NCI-H526 (cell line): ENCODE data around the gene GRB10.

ENCODE experiments used
- DNase-seq, 2 experiments: peaks; one replicate each; lab custom pipeline; 2025; lab: John Stamatoyannopoulos, UW

GRB10 gene

DNA sequence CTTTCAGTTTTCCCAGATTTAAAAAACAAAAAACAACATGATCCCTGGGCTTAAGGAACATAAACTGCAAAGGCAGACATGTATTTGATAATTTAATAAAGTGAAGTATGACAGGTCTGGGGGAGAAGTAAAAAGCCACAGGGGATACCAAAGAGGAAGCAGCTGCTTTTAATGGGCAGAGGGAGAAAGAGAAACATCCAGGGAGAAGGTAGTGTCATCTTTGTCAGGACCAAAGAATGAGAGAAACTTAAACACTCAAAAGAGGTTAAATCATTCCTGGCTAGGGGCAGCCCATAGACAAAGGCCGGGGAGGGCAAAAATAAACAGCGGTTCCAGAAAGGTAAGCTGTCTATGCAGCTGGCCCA, 94.5 kb downstream of the GRB10 start:
- DNase-seq = no peak

DNA sequence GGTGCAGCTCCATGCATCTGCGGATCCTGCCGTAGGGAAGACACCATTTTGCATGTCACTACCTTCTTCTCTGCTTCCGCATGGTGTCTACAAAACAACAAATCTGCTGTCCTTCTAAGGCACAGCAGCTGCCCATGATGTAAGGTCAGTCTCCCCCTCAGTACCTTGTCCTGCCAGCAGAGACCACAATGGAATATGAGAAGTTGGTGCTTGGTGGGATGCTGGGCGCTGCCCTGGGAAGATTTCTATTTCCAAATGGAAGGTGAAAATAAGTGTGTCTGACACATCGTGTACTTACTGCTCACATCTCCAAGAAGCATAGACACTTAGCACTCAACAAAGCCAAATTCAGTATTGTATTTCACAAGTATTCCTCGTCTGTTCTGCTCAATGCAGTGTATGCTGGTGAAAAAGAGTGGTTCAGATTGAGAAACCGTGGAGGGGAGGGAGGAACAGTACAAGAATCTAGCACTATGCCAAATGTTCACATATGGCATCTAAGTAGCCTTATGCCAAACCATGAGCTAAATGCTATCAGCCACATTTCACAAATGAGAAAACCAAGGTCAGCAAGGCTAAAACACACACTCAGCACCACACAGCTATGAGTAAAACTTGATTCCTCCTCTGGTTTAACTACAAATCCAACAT, 95.0 kb downstream of the GRB10 start:
- DNase-seq = no peak

DNA sequence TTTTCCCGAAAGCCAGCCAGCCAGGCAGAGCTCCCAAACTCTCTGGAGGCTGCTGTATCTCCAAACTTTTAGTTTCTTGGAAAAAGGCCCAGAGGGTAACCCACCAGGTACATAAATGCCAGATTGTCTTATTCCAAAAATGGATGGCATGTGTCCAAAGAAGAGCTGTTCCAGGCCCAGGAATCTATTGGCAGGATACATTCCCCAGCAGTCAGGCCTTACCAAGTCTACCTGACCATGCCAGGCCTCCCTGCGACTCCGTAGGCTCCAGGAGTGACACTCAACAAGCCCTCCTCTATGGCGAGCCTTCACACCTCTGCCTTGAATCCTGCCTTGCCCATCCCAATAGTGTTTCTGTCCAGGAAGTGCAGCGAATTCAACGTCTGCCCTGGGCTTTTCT, 95.6 kb downstream of the GRB10 start:
- DNase-seq = no peak

DNA sequence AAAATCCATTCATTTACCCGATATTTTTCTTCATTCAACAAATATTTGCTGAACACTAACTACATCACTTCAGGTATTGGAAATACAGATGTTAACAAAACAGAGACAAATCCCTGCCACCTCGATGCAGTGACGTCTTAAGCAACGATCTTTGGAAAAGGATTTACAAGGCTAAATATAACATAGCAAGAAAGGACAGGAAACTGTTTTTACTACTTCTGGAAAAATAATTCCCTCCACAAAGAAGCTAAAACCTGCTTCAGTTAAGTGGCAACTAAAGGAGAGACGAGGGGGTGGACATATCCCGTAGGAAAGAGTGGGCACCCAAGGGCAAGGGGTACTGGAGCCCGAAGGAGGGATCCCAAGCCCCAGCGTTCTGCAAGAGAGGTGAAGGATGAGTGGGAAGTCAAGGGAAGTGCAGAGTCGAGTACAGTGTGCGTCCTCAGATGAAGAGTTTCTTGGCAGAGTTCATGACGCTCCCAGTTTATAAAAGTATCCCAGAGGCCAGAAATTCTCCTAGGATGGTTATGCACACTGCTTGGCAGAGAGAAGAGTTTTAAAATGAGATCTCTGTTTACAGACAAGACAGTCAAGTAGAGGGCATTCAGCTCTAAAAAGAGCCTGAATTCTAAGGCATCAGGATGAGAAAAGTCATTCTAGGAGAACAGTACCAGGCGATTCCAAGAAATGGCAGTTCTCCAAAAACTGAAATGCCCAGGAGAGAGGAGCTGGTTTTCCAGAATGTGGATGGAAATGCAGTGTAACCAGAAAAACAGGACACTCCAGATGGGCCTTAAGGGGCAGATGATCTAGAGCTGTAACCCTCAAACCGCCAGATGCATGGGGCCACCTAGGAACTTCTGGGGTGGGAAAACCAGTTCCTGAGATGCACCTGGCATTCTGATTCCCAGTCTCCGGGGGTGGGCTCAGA, 97.3 kb downstream of the GRB10 start:
- no peak for DNase-seq

DNA sequence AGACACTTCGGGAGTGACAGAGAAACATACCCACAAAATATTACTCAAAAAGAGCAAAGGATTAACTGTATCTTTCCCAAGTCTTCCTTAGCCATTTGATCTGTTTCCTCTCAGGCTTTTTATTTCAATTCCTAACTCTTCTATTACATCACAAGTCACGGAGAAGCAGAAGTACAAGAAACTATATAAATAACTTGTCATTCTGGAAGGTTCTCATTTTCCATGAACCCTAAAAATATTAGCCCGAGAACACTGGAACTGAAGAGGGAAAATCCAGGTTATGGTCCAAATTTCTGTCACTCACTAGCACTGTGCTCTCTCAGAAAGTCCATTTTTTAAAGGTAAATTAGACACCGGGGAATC, 98.0 kb downstream of the GRB10 start:
- DNase-seq = no peak

DNA sequence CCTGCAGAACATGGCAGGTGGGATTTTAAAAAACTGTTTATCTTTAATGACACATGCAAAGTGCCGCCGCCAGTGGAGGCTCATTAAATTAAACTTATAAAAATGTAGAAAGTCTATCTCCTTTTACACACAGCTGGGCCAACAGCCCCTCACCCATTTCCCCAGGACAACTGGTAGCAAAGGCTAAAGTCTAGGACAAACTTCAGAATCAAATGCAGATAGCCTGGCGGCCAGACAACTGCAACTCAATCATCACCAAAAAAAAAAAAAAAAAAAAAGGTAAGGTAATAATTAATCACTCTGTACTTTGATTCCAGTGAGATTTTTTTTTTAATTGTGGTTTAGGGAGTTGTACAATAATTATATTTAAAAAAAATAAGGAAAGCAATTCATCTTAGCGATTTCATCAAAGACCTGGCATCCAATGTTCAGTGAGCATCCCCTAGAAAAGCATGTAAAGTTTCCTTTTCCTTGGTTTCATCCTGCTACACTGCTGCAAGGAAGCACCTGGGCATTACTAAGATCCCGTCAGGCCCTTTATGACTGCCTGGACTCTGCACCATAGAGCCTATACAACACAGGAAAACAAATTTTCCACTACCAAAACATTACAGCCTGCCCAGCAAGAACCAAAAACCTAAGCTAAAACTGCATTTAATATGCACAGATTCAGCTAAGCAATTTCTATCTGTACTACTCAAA, 98.5 kb downstream of the GRB10 start:
- DNase-seq = peak; percentile 18 to 37

DNA sequence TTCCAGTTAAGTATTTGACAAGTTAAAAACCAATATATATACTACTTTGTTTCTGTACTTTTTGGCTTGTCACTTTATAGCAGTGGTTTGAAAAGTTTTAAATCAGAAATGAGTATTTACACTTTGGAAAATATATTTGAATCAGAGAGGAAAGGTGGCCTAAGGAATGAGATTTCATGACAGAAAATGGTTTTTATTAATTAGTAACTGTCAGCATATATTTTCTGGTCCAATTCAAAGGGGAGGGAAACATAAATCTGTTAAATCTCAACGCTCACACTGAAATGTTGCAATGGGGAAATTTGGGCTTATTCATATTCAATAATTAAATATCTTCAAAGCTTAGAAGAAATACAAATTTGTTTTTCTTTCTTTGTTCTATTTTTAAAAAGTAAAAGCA, 100.1 kb downstream of the GRB10 start:
- DNase-seq = no peak

DNA sequence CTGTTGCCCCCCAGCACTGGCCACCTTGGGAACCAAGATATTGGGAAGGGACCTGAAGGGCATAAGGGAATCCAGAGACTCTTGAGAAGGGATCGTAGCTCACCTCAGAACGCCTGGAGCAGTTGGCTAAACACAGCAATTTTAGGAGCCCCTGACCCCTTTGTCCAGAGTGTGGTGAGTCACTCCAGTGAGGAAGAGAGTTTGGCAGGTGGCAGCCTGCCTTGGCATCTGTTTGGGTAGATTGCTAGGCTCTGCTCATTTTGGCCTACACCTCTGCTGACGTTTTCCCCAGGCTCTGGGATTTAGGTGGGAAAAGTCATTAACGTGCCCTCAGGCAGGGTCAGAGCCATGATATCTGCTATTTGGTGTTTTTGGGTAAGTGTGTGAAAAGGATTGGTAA, 100.6 kb downstream of the GRB10 start:
- DNase-seq = no peak

DNA sequence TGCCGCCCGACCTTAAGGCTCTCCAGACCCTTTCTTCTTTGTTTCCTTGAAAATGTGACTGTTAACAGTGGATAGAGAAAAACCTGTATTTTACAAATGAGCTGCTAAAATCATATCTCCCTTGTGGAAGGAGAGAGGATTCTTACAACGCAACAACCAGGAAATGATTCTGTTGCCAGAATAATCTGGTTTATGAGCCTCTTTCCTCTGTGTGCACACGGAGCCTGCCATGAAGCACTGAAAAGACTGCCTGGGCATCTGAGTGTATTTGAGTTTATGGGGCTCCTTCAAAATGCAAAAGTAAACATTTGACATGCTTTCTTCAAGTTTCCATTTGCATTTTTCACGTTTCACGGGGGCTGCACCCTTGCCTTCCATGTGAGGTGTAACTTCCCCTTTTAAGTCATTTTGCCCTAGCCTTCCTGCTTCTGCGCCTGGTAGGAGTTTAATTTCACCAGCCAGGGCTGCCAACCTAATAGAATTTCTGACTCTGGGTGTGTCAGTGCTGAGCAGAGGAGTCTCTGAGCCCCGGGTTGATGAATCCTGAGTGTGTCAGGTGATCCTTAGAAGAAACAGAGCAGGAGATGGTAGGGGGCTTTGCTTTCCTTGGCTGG, 101.2 kb downstream of the GRB10 start:
- no peak for DNase-seq

DNA sequence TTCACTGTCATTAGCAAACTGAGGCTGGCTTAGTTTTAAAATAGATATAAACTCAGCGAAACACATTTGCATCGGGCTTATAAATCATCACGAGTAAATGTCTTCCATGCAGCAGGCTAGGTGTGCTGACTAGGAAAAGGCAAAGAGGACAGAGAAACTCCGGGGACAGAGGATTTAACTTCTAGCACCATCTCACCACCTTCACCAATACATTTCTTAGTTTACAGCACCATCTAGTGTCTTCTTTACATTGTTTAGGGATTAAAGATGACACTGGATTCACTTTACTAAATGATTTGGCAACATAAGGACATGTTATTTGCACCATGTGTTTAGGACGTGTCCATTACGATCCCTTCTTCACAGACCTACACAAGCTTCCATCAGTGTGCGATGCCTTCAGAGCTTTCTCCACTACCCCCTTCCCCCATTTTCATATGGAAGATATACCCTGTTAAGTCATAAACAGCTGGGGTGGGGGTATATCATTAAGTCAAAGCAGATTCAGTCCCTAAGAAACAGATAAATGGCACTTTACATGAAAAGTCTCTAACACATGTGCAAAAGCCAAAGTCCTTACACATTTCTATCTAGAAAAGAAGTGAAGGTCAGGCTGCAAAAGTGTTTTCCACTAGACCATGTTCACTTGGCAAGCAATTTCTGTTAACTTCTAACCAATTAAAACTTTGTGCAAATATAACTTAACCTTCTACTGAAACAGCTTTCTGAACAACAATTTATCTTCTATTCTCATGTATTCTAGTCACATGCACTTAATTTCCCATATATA, 103.3 kb downstream of the GRB10 start:
- peak; percentile 79 to 86 for DNase-seq

DNA sequence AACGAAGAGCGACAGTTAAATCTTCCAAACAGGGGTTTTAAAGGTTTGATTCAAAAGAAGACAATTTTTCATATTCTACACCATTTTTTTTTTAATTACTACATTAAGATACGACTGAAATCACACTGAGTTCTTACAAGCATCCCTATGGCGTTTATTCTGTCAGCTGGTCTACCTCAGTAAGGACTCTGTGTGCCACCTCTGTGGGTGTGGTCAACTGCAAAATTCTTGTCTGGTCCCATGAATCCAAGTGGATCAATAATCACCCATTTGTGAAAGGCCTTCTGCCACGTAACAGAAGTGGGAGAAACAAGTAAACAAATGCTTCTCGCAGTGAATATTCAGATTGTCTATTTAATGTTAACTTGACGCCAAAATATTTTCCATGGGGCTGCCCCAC, 104.1 kb downstream of the GRB10 start:
- DNase-seq = peak in 1 of 2 experiments; percentile 4

DNA sequence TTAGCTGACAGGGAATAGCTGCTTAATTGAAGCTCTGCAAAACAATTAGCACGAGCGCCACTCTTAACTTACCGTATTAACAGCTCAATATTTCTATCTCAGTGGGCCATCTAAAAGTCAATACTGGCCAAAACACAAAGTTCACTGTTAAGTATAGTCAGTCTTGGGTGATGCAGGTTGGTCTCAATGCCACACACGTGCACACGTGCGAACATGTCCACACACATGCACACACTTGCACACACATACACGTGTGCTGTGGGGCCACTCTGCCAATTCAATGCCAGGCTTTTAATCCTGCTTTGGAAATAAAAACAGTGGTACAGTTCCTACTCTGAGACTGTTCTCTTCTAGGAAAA, 105.1 kb downstream of the GRB10 start:
- no peak for DNase-seq

DNA sequence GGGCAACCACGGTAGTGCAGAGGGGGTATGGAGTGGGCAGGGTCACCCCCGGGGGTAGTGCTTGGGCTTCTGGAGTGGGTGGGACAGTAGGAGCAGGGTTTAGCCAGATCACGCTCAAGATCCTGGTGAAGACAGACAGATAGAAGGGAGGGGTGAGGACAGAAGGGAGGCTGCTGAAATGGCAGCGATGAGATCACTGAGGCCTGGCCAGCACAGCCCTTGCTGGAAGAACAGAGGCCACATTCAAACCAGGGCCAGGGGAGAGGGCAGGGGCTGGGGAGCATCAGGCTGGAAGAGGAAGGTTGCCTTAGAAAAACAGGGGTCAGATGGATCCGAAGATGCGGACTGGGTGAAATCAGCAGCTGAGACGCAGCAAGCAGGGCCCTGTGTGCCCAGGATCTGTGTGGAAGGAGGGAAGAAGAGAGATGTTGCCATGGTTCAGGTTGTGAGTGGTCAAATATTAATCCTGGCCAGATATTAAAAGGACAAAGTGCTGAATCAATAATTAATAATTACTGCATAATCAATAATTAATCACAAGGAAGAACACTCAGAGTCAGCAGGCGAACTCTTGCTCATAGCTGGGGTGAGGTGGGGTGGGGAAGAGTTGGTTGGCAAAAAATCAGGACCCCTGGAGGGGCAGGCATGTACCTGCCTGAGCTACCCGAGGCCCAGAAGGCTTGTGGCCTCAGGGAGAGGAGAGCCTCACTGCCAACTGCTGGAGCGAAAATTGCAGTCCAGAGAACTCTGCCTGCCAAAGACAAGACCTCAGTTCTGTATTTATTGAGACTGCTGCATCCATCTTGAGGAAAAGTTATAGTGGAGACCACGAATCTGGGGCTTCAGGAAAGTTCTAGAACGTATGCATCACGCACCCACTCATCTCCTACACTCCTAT, 105.7 kb downstream of the GRB10 start:
- DNase-seq = no peak

DNA sequence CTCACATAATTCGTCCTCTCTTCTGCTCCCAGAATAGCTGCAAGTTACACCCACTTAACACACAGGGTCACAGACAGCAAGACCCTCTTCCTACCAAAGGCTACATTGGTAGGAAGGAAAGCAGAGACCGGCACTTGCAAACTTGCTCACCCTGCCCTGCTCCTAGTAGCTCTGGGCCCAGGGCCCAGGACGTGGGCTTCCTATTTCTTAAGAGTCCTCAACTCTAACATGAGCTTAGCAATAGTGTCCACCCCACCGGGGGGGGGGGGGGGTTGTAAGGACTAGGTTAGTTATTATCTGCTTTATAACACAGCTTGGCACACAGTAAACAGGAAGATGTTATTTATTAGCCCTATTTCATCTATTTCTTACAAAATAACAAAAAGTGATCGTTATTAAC, 106.6 kb downstream of the GRB10 start:
- DNase-seq = no peak

DNA sequence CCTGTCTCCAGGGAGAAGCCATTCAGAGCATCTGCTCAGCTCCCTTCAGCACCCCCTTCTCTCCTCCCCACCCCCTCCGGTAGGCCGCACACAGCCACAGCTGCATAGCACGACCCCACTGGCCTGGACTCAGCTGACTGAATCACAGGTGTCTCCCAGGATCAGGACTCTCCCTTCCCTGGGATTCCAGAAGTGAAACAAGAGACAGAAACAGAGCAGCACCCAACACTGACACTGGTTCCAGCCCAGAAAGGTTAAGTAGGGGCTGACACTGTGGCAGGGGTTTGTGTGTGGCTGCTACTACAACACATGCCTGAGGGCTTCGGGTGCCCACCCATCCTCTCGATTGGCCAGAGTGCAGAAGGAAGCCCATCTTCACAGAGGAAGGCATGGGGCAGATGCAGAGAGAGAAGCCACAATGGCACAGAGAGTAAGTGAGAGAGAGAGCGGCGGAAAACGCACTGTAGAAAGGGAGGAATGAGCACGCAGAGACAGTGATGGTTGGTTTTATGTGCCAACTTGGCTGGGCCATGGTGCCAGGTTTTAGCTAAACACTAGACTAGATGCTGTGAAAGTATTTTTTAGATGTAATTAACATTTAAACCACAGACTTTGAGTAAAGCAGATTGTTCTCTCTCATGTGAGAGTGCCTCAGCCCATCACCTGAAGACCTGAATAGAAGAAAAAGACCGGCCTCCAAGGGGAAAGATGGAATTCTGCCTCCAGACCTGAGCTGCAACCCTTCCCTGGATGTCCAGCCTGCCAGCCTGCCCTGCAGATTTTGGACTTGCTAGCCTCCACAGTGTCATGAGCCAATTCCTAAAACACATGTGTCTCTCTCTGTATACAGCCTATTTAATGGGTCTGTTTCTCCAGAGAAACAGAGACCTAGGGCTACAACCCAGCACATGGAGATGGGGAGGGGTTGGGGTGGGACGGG, 107.5 kb downstream of the GRB10 start:
- DNase-seq = no peak

DNA sequence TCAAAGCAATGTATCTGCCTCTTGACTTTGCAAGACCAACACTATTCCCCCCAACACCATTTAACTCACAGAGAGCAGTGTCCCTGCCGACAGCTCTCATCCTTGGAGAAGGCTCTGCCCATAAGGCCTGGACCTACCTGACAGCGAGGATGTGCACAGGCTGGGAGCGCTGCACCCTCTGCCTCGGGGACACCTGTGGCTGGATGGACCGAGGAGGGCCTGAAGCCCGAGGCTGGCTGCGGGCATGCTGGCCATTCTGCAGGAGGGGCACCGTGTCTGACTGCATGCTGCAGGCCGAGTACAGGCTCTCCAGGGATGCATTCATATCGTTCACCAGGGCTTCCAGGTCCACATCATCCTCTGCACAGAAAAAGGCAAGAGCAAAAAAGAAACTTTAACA, 108.4 kb downstream of the GRB10 start:
- no peak for DNase-seq

DNA sequence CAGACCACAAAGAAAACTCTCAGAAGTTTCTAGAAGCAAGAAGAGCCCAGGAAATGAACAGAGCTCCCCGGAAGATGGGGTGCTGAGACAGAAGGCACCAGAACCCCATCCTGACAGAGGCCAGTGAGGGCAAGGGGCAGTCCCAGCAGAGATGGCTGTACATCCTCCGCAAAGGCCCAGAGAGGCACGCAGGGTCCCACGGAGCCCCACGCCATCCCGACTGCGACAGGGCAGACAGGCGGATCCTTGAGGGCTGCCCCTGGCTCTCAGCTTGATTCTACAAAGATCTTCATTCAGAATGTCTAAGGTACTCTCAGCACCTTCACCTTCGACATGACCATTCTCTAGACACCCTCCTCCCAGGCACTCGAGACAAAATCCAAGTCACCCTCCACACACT, 109.6 kb downstream of the GRB10 start:
- DNase-seq = no peak

DNA sequence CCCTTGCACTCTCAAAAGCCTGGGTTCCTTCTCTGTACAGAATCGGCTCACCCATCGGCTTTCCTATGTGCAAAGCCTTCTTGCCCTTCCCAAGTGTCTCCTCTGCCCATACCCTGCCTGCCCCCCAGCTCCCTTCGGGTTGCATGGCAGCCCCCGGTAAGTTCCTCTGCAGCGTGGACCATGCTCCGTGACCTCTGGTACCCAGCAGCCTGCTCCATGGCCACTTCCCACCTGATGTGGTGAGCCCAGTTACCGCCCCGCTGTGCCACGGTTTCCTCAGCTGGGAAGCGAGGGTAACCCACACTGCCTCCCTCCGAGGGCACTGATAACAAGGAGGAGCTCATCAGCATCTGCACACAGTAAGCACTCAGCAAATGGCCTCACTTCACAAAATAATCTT, 110.7 kb downstream of the GRB10 start:
- no peak for DNase-seq

DNA sequence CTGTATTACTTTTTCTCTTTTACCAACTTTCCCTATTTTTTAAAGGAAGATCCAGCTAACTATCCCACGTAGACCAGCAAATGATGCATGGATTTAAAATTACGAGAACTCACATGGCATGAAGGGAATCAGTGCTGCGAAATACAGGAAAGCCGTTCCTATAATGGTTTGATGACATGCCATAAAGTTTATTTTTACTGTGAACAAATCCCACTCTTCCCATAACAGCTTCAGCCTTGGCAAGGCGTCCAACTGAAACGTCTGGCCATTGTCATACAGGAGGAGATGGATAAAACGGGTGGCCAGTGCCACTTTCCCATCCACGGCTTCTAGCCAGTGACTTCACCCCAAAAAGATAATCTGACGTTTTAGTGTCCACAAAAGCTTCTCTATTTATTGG, 111.3 kb downstream of the GRB10 start:
- no peak for DNase-seq

DNA sequence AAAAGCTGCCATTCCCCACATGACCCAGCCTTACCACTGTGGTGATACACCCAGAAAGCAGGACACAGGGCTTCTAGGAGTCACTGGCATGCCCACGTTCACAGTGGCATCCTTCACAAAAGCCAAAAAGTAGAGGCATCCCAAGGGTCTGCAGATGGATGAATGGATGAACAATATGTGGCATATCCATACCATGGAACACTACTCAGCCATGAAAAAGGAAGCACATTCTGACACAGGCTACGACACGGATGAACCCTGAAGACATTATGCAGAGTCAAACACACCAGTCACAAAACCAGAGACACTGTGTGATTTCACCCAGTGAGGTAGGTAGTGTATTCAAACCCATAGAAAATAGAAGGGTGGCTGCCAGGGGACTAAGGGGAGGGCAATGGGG, 112.8 kb downstream of the GRB10 start:
- no peak for DNase-seq
